Inflammatory macrophage treated with lipopolysaccharide for 1 hour (primary cell): Measurements from ENCODE around the gene NCR3LG1.

Experiments
- DNase-seq, 2 donors: peaks; one replicate each; pipeline ENCODE4 v3.0.0-alpha.2; 2020 to 2022

NCR3LG1 gene

GRCh38 chr11:17351510-17352176 is at the start of gene NCR3LG1:
Gene NCR3LG1, plus strand, starts transcription at chr11:17351800. Its CDS starts 170 bp downstream, at chr11:17351970.
- DNase-seq, result peak; percentile 95 to 98

- DNase-seq, result no peak
Observed at GRCh38 chr11:17313349-17314231, 38.0 kb upstream of the NCR3LG1 start.

GRCh38 chr11:17314232-17314547 is 37.4 kb upstream of the NCR3LG1 start:
- peak in 1 of 2 donors; percentile 12 for DNase-seq

- no peak for DNase-seq
Observed at GRCh38 chr11:17314904-17315426, 36.6 kb upstream of the NCR3LG1 start.

GRCh38 chr11:17328871-17329494 is 22.6 kb upstream of the NCR3LG1 start:
- DNase-seq, result no peak

GRCh38 chr11:17331669-17332068 is 19.9 kb upstream of the NCR3LG1 start:
- DNase-seq, result no peak

- DNase-seq, result no peak
Observed at GRCh38 chr11:17333799-17334586, 17.6 kb upstream of the NCR3LG1 start.

GRCh38 chr11:17343257-17343656 is 8.3 kb upstream of the NCR3LG1 start:
- no peak for DNase-seq

- DNase-seq, result no peak
Observed at GRCh38 chr11:17343907-17344306, 7.7 kb upstream of the NCR3LG1 start.

GRCh38 chr11:17347676-17348075 is 3.9 kb upstream of the NCR3LG1 start:
- no peak for DNase-seq

GRCh38 chr11:17350455-17351171 is 987 bp upstream of the NCR3LG1 start:
- DNase-seq, result peak in 1 of 2 donors; percentile 24

GRCh38 chr11:17351172-17351509 is 459 bp upstream of the NCR3LG1 start:
- DNase-seq, result no peak

GRCh38 chr11:17352950-17353820 is 1.6 kb downstream of the NCR3LG1 start:
- peak; percentile 79 to 84 for DNase-seq

GRCh38 chr11:17353821-17354600 is 2.4 kb downstream of the NCR3LG1 start:
- DNase-seq, result peak in 1 of 2 donors; percentile 16

- peak; percentile 67 to 88 for DNase-seq
Observed at GRCh38 chr11:17354601-17354991, 3.0 kb downstream of the NCR3LG1 start.

- no peak for DNase-seq
Observed at GRCh38 chr11:17366495-17366894, 14.9 kb downstream of the NCR3LG1 start.

GRCh38 chr11:17368551-17368950 is 17.0 kb downstream of the NCR3LG1 start:
- no peak for DNase-seq

- DNase-seq, result no peak
Observed at GRCh38 chr11:17369094-17369493, 17.5 kb downstream of the NCR3LG1 start.

GRCh38 chr11:17369684-17370243 is 18.2 kb downstream of the NCR3LG1 start:
- DNase-seq, result no peak

- no peak for DNase-seq
Observed at GRCh38 chr11:17371614-17372013, 20.0 kb downstream of the NCR3LG1 start.
